ENCODE measurements around the gene S100A2. TPM values are rescaled to one million over a fixed set of nuclear protein-coding genes. Genes with fewer than 3 reads are reported as not detected.
A peak's percentile ranks its signal among the peaks of the same experiment; 100 is the strongest.

Gene S100A2
- total RNA-seq, 1 donor from 2014 or later: 2.0 TPM

DNA sequence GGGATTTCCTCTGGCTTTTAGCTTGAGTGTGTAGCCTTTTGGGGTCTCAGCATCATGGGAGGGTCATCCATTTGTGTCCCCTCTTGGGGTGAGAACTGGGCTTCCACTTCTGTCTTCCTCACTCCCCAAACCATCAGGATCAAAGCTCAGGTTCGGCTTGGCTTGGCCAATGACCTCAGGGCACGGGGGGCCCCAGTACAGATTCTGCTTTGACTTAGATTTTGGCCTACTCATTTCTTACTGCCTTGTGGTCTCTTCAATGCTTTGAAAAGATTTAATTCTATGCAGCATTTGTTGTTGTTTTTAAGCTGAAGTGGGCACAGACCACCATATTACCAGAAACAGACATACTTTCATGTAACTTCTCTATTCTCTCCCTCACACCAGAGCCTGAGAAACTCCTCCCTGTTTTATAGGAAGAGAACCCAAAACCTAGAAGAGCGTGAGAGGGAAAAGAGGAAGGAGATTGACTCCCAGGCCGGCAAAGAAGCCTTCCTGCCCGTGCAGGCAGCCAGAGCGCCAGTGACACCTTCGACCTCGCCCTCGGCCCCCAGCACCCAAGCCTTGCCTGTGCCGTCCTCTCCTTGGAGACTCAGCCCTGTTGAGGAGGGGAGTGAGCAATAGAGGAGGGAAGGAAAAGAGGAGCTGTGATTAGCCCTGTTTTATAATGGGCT is 14.7 kb downstream of the S100A2 start:
- intact Hi-C loops (cut with micrococcal nuclease): no loop called here
- Mint-ChIP-seq H3K36me3 (ENCODE audit: low read depth) (no peaks in the 10 kb centered on the region), H3K4me3 (no peak overlapping the region), H3K4me1 (peaks cover 12% of the 10 kb centered on the region), H3K27ac (peak overlapping the region; percentile 14), H3K27me3 (peaks cover 5% of the 10 kb centered on the region), H3K9me3 (no peaks in the 10 kb centered on the region)
- ATAC-seq (ENCODE audit: low read depth) (no peak), DNase-seq (no peak)
- ChIA-PET CTCF (interaction anchor here (1.0 kb wide), 1 partner anchor 17 kb away, joined by 3 read pairs; no protein-coding TSS in a partner anchor), POLR2A (interaction anchor here (0.6 to 1.5 kb wide), 5 partner anchors 10 to 124 kb away, joined by 3 to 5 read pairs (median 4); partner anchors contain the start of genes CHTOP and S100A5)
- TF ChIP-seq, protein P1, sequence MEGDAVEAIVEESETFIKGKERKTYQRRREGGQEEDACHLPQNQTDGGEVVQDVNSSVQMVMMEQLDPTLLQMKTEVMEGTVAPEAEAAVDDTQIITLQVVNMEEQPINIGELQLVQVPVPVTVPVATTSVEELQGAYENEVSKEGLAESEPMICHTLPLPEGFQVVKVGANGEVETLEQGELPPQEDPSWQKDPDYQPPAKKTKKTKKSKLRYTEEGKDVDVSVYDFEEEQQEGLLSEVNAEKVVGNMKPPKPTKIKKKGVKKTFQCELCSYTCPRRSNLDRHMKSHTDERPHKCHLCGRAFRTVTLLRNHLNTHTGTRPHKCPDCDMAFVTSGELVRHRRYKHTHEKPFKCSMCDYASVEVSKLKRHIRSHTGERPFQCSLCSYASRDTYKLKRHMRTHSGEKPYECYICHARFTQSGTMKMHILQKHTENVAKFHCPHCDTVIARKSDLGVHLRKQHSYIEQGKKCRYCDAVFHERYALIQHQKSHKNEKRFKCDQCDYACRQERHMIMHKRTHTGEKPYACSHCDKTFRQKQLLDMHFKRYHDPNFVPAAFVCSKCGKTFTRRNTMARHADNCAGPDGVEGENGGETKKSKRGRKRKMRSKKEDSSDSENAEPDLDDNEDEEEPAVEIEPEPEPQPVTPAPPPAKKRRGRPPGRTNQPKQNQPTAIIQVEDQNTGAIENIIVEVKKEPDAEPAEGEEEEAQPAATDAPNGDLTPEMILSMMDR (IDR thresholded peaks at IDR 0.05): no peak

DNA sequence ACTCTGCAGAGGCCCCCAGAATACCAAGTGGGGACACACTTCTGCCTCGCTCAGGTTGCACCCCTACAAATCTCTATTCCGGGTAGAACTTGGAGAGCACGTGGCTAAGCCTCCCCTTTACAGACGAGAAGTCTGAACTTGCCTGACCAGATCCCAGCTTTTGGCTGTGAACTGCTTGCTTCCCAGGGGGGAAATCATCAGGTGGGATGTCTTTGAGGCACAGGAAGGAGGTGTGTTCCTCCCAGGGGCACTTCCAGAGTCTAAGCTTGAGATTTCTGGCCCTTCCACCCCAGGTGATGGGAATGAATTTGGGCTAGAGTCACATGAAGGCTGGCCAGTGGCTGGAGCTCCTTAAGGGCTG is 15.3 kb downstream of the S100A2 start:
- POLR2A ChIA-PET: interaction anchor here (1.2 to 1.4 kb wide), 2 partner anchors 9 to 11 kb away, joined by 3 to 4 read pairs; partner anchors contain the start of gene S100A5
- CTCF ChIA-PET: no interaction called here
- no peak overlapping the region for H3K4me3 Mint-ChIP-seq

DNA sequence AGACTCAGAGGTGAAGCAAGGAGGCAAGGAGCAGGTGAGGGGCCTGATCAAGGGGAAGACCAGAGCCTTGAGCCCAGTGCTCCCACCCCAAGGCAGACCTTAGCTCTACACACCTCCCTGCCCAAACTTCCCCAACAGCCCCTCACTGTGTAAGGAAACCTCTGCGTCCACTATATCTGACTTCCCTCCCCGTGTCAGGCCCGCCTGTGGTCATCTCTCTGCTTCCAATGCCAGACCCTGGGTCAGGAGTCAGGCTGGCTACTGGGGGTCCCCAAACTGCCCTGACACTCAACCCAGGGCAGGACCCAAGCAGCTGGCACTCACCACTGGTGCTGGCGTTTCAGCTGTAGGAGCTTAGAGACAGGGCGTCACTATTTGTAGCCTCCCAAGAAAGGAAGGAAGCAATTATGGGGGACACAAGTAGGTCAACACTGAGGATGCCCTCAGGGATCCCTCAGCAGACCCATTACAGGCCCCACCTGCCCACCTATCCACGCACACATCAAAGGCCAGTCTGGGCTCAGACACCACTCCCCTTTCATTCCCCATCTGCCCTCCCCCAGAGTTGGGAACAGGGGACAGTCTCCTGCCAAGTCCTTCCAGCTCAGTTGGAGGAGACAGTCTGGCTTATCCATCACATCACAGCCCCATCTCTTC is 15.8 kb downstream of the S100A2 start:
- H3K9me3 Mint-ChIP-seq: no peaks in the 10 kb centered on the region
- H3K4me1 Mint-ChIP-seq: peaks cover 23% of the 10 kb centered on the region
- H3K4me3 Mint-ChIP-seq: no peak overlapping the region
- H3K36me3 Mint-ChIP-seq (ENCODE audit: low read depth): peaks cover 5% of the 10 kb centered on the region
- ChIA-PET CTCF (no interaction called here), POLR2A (interaction anchor here (1.2 kb wide), 1 partner anchor 11 kb away, joined by 3 read pairs; no protein-coding TSS in a partner anchor)
- no peak for DNase-seq
- intact Hi-C loops (cut with micrococcal nuclease): no loop called here
- peaks cover 5% of the 10 kb centered on the region for H3K27me3 Mint-ChIP-seq
- no peak for ATAC-seq (ENCODE audit: low read depth)
- TF ChIP-seq, protein P1 (IDR thresholded peaks at IDR 0.05): no peak
- H3K27ac Mint-ChIP-seq: peak overlapping the region; percentile 14

More for the DNA sequence above, 15.3 kb downstream of the S100A2 start:
- DNase-seq (no peak), ATAC-seq (ENCODE audit: low read depth) (no peak)
- intact Hi-C loops (cut with micrococcal nuclease): no loop called here
- TF ChIP-seq, protein P1 (IDR thresholded peaks at IDR 0.05): no peak
- H3K36me3 Mint-ChIP-seq (ENCODE audit: low read depth): peaks cover 2% of the 10 kb centered on the region
- H3K9me3 Mint-ChIP-seq: no peaks in the 10 kb centered on the region
- peak overlapping the region; percentile 14 for H3K27ac Mint-ChIP-seq
- H3K4me1 Mint-ChIP-seq: peaks cover 18% of the 10 kb centered on the region
- peaks cover 5% of the 10 kb centered on the region for H3K27me3 Mint-ChIP-seq

DNA sequence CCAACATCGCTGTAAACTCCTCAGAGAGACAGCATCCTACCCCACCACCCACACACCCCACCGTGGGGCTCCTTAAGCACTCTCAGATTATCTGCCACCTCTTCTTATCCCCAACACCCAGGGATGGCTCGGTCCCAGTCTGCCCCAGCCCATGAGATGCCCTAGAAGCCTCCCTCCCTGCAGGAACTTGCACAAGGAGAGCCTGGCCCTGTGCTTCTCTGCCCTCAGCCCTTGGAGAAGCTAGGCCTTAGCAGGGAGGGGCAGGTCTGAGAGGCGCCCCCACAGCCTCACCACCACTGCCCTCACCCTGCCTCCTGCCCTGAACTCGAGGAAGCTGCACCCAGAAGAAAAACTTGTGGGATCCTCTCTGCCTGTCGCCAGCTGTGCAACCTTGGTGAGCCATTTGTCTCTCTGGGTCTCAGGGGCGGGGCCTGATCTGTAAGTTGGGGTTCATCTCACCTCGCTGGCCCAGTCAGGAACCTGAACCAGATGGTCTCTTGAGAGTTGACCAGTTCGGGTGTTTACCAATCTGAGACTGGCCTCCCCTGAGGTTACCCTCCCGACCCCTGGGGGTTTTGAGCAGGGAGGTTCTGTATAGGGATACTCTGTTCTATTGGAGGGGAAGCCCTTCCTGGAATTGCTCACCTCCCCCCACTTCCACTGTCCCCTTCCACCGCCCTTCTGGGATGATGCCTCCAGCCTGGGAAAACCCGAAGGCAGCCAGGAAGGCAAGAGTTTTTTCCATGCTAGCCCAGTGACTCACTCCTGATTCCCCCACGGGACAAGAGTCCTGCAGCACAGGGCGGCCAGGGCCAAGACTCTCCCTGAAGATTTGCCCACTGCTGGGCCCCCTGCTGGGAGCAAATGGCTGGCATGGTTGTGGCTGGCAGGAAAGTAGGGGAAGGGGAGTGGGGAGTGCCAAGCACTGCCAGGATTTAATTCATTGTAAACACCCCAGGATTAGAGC is 16.6 kb downstream of the S100A2 start, which contains the start of gene S100A3:
Gene S100A3, minus strand, starts transcription at position 537 of the 967 bp plus-strand sequence. CDS start 773 bp downstream, outside the sequence.
- TF ChIP-seq, protein P1 (IDR thresholded peaks at IDR 0.05): no peak
- intact Hi-C loops (cut with micrococcal nuclease): no loop called here
- Mint-ChIP-seq H3K4me3 (no peak within 1 kb of the TSS), H3K27me3 (peaks cover 5% of the 10 kb centered on the region), H3K27ac (no peak within 1 kb of the TSS), H3K4me1 (peaks cover 31% of the 10 kb centered on the region), H3K36me3 (ENCODE audit: low read depth) (peaks cover 13% of the 10 kb centered on the region), H3K9me3 (no peaks in the 10 kb centered on the region)
- no peak for ATAC-seq (ENCODE audit: low read depth)
- CTCF ChIA-PET: no interaction called here
- DNase-seq: no peak
- POLR2A ChIA-PET: interaction anchor here (0.5 kb wide), 1 partner anchor 11 kb away, joined by 3 read pairs; no protein-coding TSS in a partner anchor

Data from activated B cell treated with CpG ODN at 0.5 μM for 24 hours (primary cell).